ENCODE measurements around the gene HSPA1B.
"Not testable (repeated sequence)": the region's sequence is repeated elsewhere in the genome, so short reads cannot be mapped to it uniquely, and the experiment has no call there.

The HSPA1B gene

GRCh38 chr6:31829633-31830283 is 2.2 kb downstream of the HSPA1B start:
- peak in 1 of 2 experiments; percentile 29 for DNase-seq

GRCh38 chr6:31830886-31831335 is 3.4 kb downstream of the HSPA1B start:
- DNase-seq = no peak

GRCh38 chr6:31831350-31832215 is 4.0 kb downstream of the HSPA1B start:
- DNase-seq = no peak

- peak; percentile 82 to 89 for DNase-seq
These were observed 7.1 kb downstream of the HSPA1B start for GRCh38 chr6:31834367-31835250.

- no peak for DNase-seq
These were observed 8.5 kb downstream of the HSPA1B start for GRCh38 chr6:31836047-31836473.

GRCh38 chr6:31836474-31837368 is 9.2 kb downstream of the HSPA1B start:
- DNase-seq = no peak

- DNase-seq = no peak
These were observed 10.0 kb downstream of the HSPA1B start for GRCh38 chr6:31837369-31838113.

- not testable (repeated sequence) for DNase-seq
These were observed 10.6 kb downstream of the HSPA1B start for GRCh38 chr6:31838114-31838553.

GRCh38 chr6:31838968-31839367 is 11.4 kb downstream of the HSPA1B start:
- no peak for DNase-seq

GRCh38 chr6:31839779-31840126 is 12.2 kb downstream of the HSPA1B start:
- not testable (repeated sequence) for DNase-seq

GRCh38 chr6:31842053-31842452 is 14.5 kb downstream of the HSPA1B start:
- DNase-seq = no peak

- DNase-seq = no peak
These were observed 17.0 kb downstream of the HSPA1B start for GRCh38 chr6:31844507-31844906.

- no peak for DNase-seq
These were observed 19.9 kb downstream of the HSPA1B start for GRCh38 chr6:31847276-31847978.

- no peak for DNase-seq
These were observed 23.4 kb downstream of the HSPA1B start for GRCh38 chr6:31850765-31851484.

- DNase-seq = no peak
These were observed 23.9 kb downstream of the HSPA1B start for GRCh38 chr6:31851485-31851832.

GRCh38 chr6:31851980-31852718 is 24.6 kb downstream of the HSPA1B start:
- DNase-seq = not testable (repeated sequence)

- DNase-seq = not testable (repeated sequence)
These were observed 30.2 kb downstream of the HSPA1B start for GRCh38 chr6:31857774-31858173.

GRCh38 chr6:31858707-31859106 is 31.2 kb downstream of the HSPA1B start:
- no peak for DNase-seq

GRCh38 chr6:31859923-31860322 is 32.4 kb downstream of the HSPA1B start:
- no peak for DNase-seq
